GM12878 (cell line): ENCODE data around the gene KCNH6. TPM values are rescaled to one million over a fixed set of nuclear protein-coding genes. Genes with fewer than 3 reads are reported as not detected.

Experiments used
- ATAC-seq: fragments of 200-7000 bp; cut with Tn5 transposase; 3 replicates; pipeline ENCODE4 v1.9.1; 2020; ENCODE audit warnings: mild to moderate bottlenecking, moderate library complexity
- BruUV-seq: library from RNA; stranded (reverse); fragments of 400-500 nt; replicated peaks from 2 replicates; lab custom pipeline; 2021; lab: Mats Ljungman, UMichigan
- CTCF ChIA-PET: fragments of 300-600 bp; sonication (Branson Sonifier 250); formaldehyde crosslinking; extraction: SDS; loops from one replicate; lab custom pipeline; 2021; ENCODE audit warnings: inconsistent platforms; lab: Yijun Ruan, JAX
- POLR2A ChIA-PET: fragments of 350-600 bp; formaldehyde crosslinking; extraction: SDS; loops from one replicate; lab custom pipeline; 2021; ENCODE audit warnings: inconsistent platforms; lab: Charles Lee
- RAD21 ChIA-PET: fragments of 300-600 bp; sonication (Branson Sonifier 250); formaldehyde crosslinking; loops from one replicate; lab custom pipeline; 2023; ENCODE audit warnings: antibody characterized with exemption; ENCODE audit not compliant: unreplicated experiment; lab: Charles Lee
- SMC1A ChIA-PET: fragments of 300-600 bp; sonication (Branson Sonifier 250); formaldehyde crosslinking; loops from one replicate; lab custom pipeline; 2023; ENCODE audit not compliant: unreplicated experiment, uncharacterized antibody; lab: Charles Lee
- DNase-seq: peaks from one replicate; pipeline ENCODE4 v3.0.0-alpha.2; 2011; ENCODE audit warnings: low read depth, low spot score
- FAIRE-seq: peaks from 3 replicates; lab custom pipeline; 2011; peaks lifted over from hg19 to GRCh38; lab: Jason Lieb, UNC
- H2AFZ ChIP-seq: 2 replicates; pipeline ENCODE4 v1.6.0; 2011; ENCODE audit warnings: low read depth, low read length, control low read depth; ENCODE audit not compliant: control insufficient read depth
- H3K27ac ChIP-seq: 2 replicates; pipeline ENCODE4 v1.5.1; 2011; ENCODE audit warnings: control low read depth; ENCODE audit not compliant: control insufficient read depth, insufficient read depth
- H3K27me3 ChIP-seq, 2 experiments: replicated peaks in 1 of 2; 2 replicates each; pipeline versions ENCODE4 v1.6.0 to v1.6.1; 2011; ENCODE audit warnings: low read length in 1 of 2; ENCODE audit not compliant: control insufficient read depth in 2 of 2, insufficient read depth in 2 of 2
- H3K36me3 ChIP-seq, 2 experiments: 2 replicates each; pipeline ENCODE4 v1.5.1; 2011; ENCODE audit warnings: low read length in 1 of 2; ENCODE audit not compliant: control insufficient read depth in 2 of 2, insufficient read depth in 2 of 2
- H3K4me1 ChIP-seq: 2 replicates; pipeline ENCODE4 v1.6.1; 2011; ENCODE audit warnings: mild to moderate bottlenecking, low read length, moderate library complexity, mixed read lengths; ENCODE audit not compliant: control insufficient read depth, insufficient read depth
- H3K4me2 ChIP-seq: 2 replicates; pipeline ENCODE4 v1.6.0; 2011; ENCODE audit warnings: control low read depth; ENCODE audit not compliant: control insufficient read depth, insufficient read depth
- H3K4me3 ChIP-seq: fragments of 200-600 bp; sonication (generic); 2 replicates; pipeline ENCODE4 v1.5.1; 2016
- H3K79me2 ChIP-seq: 2 replicates; pipeline ENCODE4 v1.6.0; 2011; ENCODE audit warnings: low read length; ENCODE audit not compliant: control insufficient read depth, insufficient read depth
- H3K9ac ChIP-seq: 2 replicates; pipeline ENCODE4 v1.8.0; 2011; ENCODE audit warnings: low read length, control low read depth, mixed read lengths; ENCODE audit not compliant: control insufficient read depth, insufficient read depth
- H3K9me3 ChIP-seq: replicated peaks from 3 replicates; pipeline ENCODE4 v1.5.1; 2011; ENCODE audit warnings: mild to moderate bottlenecking, low read length; ENCODE audit not compliant: control insufficient read depth, insufficient read depth
- H4K20me1 ChIP-seq: 2 replicates; pipeline ENCODE4 v1.6.0; 2011; ENCODE audit not compliant: control insufficient read depth, insufficient read depth
- ATF7 ChIP-seq: fragments of 450-650 bp; IDR thresholded peaks from 2 replicates; pipeline ENCODE4 v1.6.1; 2016; ENCODE audit warnings: low read depth, mild to moderate bottlenecking
- CBX3 ChIP-seq: fragments of 200-600 bp; sonication (generic); IDR thresholded peaks from 2 replicates; pipeline ENCODE4 v1.6.1; 2016; ENCODE audit warnings: low read depth, borderline replicate concordance
- CHD4 ChIP-seq: fragments of 200-600 bp; sonication (generic); IDR thresholded peaks from 2 replicates; pipeline ENCODE4 v1.6.1; 2016; ENCODE audit warnings: mild to moderate bottlenecking
- HCFC1 ChIP-seq: fragments of 150-350 bp; IDR thresholded peaks from 2 replicates; pipeline ENCODE4 v1.6.1; 2014; ENCODE audit warnings: low read length
- SIN3A ChIP-seq: IDR thresholded peaks from 2 replicates; pipeline ENCODE4 v1.6.1; 2012; ENCODE audit warnings: low read depth, low read length, improper control_type of control experiment
- WGBS: methylation state at CpG from one replicate; pipeline ENCODE4 v1.1.6; 2016; ENCODE audit warnings: low lambda C conversion rate; ENCODE audit not compliant: insufficient replicate concordance, insufficient coverage; ENCODE audit errors: missing lambda C conversion rate; 5-methylcytosine and 5-hydroxymethylcytosine counted together
- in situ Hi-C: fragments of 300-500 bp; cut with MboI; formaldehyde crosslinking; loops from 9 replicates; pipeline ENCODE4 v1.14.3; 2018; ENCODE audit warnings: mixed read lengths
- intact Hi-C: fragments of 100-400 bp; cut with micrococcal nuclease; formaldehyde crosslinking; loops from one replicate; pipeline ENCODE4 v1.14.2; 2022; ENCODE audit not compliant: unreplicated experiment
- polyA plus RNA-seq, 11 experiments: library from polyadenylated mRNA; depleted of rRNA in 4 of 11; unstranded in 6 of 11; stranded (reverse) in 5 of 11; fragments of >200 nt; fragmentation: Nextera tagmentation in 4 of 11; fragmentation: Illumina TruSeq in 1 of 11; extraction: Ambion mirVana in 4 of 11; extraction: Trizol in 1 of 11; gene quantifications; 1 replicate in 1 of 11; 2 replicates in 10 of 11; pipeline versions ENCODE4 v1.2.1 to v1.2.3, GENCODE V29; 2011 to 2016; ENCODE audit warnings: inconsistent platforms in 2 of 11, missing spikeins in 2 of 11, low read depth in 1 of 11
- total RNA-seq, 4 experiments: library from RNA; depleted of rRNA in 3 of 4; stranded (reverse); fragments of >200 nt in 3 of 4; fragmentation: Illumina TruSeq in 1 of 4; extraction: Trizol in 1 of 4; gene quantifications; 2 replicates each; pipeline versions ENCODE4 v1.2.1 to v1.2.3, GENCODE V29; 2013 to 2021

Gene KCNH6
- total and polyA plus RNA-seq, 10 of the 15 experiments (the other 5 are each of a cell fraction or from before 2014, with no cell fraction given), result not detected

GRCh38 chr17:63519972-63520882 is 2.9 kb upstream of the KCNH6 start (continued):
- TF ChIP-seq SIN3A (no peak), CBX3 (no peak), CHD4 (no peak), HCFC1 (no peak)

GRCh38 chr17:63524051-63524450 is 893 bp downstream of the KCNH6 start:
- ATAC-seq, result no peak
- no peak for TF ChIP-seq ATF7
- intact Hi-C loops (no loop called here), in situ Hi-C loops (no loop called here)
- no peak for FAIRE-seq
- no peak overlapping the region for H3K27ac ChIP-seq
- no peaks in the 10 kb centered on the region for H3K9me3 ChIP-seq
- no peaks in the 10 kb centered on the region for H4K20me1 ChIP-seq
- ChIA-PET RAD21 (no interaction called here), POLR2A (no interaction called here), SMC1A (no interaction called here), CTCF (no interaction called here)
- no peaks in the 10 kb centered on the region for H3K79me2 ChIP-seq
- H3K4me3 ChIP-seq, result no peak overlapping the region
- no TSS peak for BruUV-seq
- no peaks in the 10 kb centered on the region for H3K36me3 ChIP-seq
- no peak for DNase-seq
- H3K27me3 ChIP-seq, result no peaks in the 10 kb centered on the region
- H3K4me1 ChIP-seq, result no peaks in the 10 kb centered on the region
- H3K4me2 ChIP-seq, result no peak overlapping the region
- no peak overlapping the region for H2AFZ ChIP-seq
- no peak overlapping the region for H3K9ac ChIP-seq
- 67% methylated on average over 14 of the region's 14 CpGs for WGBS
